ENCODE results near the gene CIITA.
A peak's percentile ranks its signal among the peaks of the same experiment; 100 is the strongest.

Gene CIITA

GRCh38 chr16:10969615-10970014 is 92.6 kb downstream of the CIITA start:
- TF ChIP-seq CTCF (IDR thresholded peaks at IDR 0.05; ENCODE audit: insufficient read depth, low read length, missing control alignments) = no peak
- CTCF ChIA-PET = interaction anchor here (0.8 to 20.1 kb wide), 12 partner anchors 9 to 562 kb away, joined by 3 to 492 read pairs (median 4); partner anchors contain the start of genes CLEC16A and SOCS1
- no peak for DNase-seq (ENCODE audit: low read depth, low spot score)
- POLR2A ChIA-PET = no interaction called here
- H3K4me3 ChIP-seq (ENCODE audit: low read depth, low read length) = no peak overlapping the region

DNA sequence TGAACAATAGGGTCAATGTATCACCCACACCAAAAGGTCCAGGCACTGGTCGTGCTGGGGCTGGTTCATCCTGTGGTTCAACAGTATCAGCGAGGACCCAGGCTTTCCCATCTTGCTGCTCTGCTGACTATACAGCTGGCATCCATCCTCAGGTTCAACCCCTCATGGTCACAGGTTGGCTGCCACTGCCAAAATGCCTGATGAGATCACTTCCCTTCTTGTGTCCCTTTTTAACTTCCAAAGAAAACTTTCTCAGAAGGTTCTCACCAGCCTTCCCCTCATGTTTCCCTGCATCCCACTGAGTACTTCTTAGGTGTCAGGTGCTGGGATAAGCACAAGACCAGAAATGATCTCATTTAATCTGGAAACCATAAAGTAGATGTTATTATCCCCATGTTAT is 93.1 kb downstream of the CIITA start:
- DNase-seq (ENCODE audit: low read depth, low spot score) = no peak
- CTCF ChIA-PET = interaction anchor here (0.8 to 20.1 kb wide), 9 partner anchors 9 to 562 kb away, joined by 3 to 492 read pairs (median 5); partner anchors contain the start of genes CLEC16A and SOCS1
- no peak overlapping the region for H3K4me3 ChIP-seq (ENCODE audit: low read depth, low read length)
- no peak for TF ChIP-seq CTCF (IDR thresholded peaks at IDR 0.05; ENCODE audit: insufficient read depth, low read length, missing control alignments)
- POLR2A ChIA-PET = no interaction called here

DNA sequence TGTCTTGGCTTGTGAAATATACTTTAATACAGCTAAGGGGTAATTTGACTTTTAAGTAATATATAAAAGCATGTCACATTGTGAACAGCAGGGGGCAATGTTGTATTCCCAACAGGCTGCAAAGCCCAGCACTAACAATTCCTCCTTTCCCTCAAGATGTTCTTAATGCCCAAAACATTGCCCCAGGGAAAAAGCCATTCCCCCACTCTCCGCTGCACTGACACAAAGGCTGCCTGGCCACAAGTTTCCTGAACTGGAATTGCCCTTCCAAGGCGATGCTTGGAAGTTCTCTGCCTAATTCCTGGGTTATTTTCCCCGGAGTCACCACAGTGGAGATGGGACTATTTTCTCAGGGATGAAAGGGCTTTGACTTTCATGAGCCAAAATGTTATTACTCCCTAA is 94.6 kb downstream of the CIITA start:
- peak; percentile 59 for TF ChIP-seq CTCF (IDR thresholded peaks at IDR 0.05; ENCODE audit: insufficient read depth, low read length, missing control alignments)
- ChIA-PET CTCF (interaction anchor here (0.6 to 20.1 kb wide), 32 partner anchors 9 to 739 kb away, joined by 3 to 492 read pairs (median 4); partner anchors contain the start of genes CLEC16A, SOCS1 and TNP2), POLR2A (interaction anchor here (1.3 kb wide), 1 partner anchor 284 kb away, joined by 21 read pairs; the partner anchor contains the start of gene SOCS1)

GRCh38 chr16:10972108-10972818 is 95.3 kb downstream of the CIITA start:
- ChIA-PET CTCF (interaction anchor here (0.8 to 20.1 kb wide), 8 partner anchors 9 to 384 kb away, joined by 3 to 492 read pairs (median 10); partner anchors contain the start of genes CLEC16A and SOCS1), POLR2A (interaction anchor here (0.6 to 1.0 kb wide), 2 partner anchors 107 to 284 kb away, joined by 3 to 8 read pairs; partner anchors contain the start of gene SOCS1)
- no peak for DNase-seq (ENCODE audit: low read depth, low spot score)

More for the DNA sequence above, 94.6 kb downstream of the CIITA start:
- peak; percentile 75 for DNase-seq (ENCODE audit: low read depth, low spot score)
- H3K4me3 ChIP-seq (ENCODE audit: low read depth, low read length) = no peak overlapping the region

GRCh38 chr16:10972819-10973464 is 95.9 kb downstream of the CIITA start:
- ChIA-PET CTCF (interaction anchor here (0.8 to 20.1 kb wide), 5 partner anchors 10 to 383 kb away, joined by 3 to 492 read pairs (median 27); partner anchors contain the start of genes CLEC16A and SOCS1), POLR2A (interaction anchor here (0.6 to 1.0 kb wide), 2 partner anchors 107 to 283 kb away, joined by 3 to 8 read pairs; partner anchors contain the start of gene SOCS1)
- DNase-seq (ENCODE audit: low read depth, low spot score) = no peak
- no peak overlapping the region for H3K4me3 ChIP-seq (ENCODE audit: low read depth, low read length)
- no peak for TF ChIP-seq CTCF (IDR thresholded peaks at IDR 0.05; ENCODE audit: insufficient read depth, low read length, missing control alignments)

More at GRCh38 chr16:10972108-10972818, 95.3 kb downstream of the CIITA start:
- TF ChIP-seq CTCF (IDR thresholded peaks at IDR 0.05; ENCODE audit: insufficient read depth, low read length, missing control alignments) = no peak
- no peak overlapping the region for H3K4me3 ChIP-seq (ENCODE audit: low read depth, low read length)
